Testis (tissue), 2 donors: ENCODE results near the gene PLEKHD1.

Experiments used
- CTCF ChIP-seq, 3 experiments: fragments of 450-650 bp in 2 of 3; fragments of 200-600 bp in 1 of 3; sonication (generic) in 1 of 3; IDR thresholded peaks; one replicate each; pipeline ENCODE4 v1.5.1; 2016 to 2019; ENCODE audit warnings: antibody characterized with exemption in 3 of 3, mild to moderate bottlenecking in 2 of 3, moderate library complexity in 1 of 3
- POLR2A ChIP-seq: fragments of 450-650 bp; IDR thresholded peaks from one replicate; pipeline ENCODE4 v1.6.1; 2017; ENCODE audit warnings: antibody characterized with exemption, mild to moderate bottlenecking, moderate library complexity

GRCh38 chr14:69561893-69562292 lies 77.4 kb downstream of the PLEKHD1 start:
- no peak for TF ChIP-seq POLR2A
- no peak for TF ChIP-seq CTCF (IDR thresholded peaks at IDR 0.05)
